K562 (cell line): ENCODE measurements around the gene CPNE6. TPM values are rescaled to one million over a fixed set of nuclear protein-coding genes. Genes with fewer than 3 reads are reported as not detected.

Source experiments
- ARHGAP35 ChIP-seq: fragments of 450-650 bp; IDR thresholded peaks from 2 replicates; pipeline ENCODE4 v1.6.1; 2018; ENCODE audit not compliant: partially characterized antibody
- ATF1 ChIP-seq, 2 experiments: fragments of 450-650 bp in 1 of 2; IDR thresholded peaks; 2 replicates each; pipeline ENCODE4 v1.6.1; 2016; ENCODE audit warnings: missing compliant biosample characterization in 1 of 2, missing genetic modification characterization in 1 of 2
- CBFB ChIP-seq: sonication (generic); formaldehyde crosslinking; IDR thresholded peaks from 2 replicates; pipeline ENCODE4 v1.4.0; 2020; ENCODE audit warnings: mild to moderate bottlenecking, missing genetic modification reagents
- FOXA3 ChIP-seq, 2 experiments: fragments of 450-650 bp in 1 of 2; sonication (generic) in 1 of 2; formaldehyde crosslinking; IDR thresholded peaks in 1 of 2; conservative IDR thresholded peaks in 1 of 2; 2 replicates each; pipeline versions ENCODE4 v1.4.0 to v1.8.0; 2020 to 2022; ENCODE audit warnings: mild to moderate bottlenecking in 2 of 2, missing genetic modification reagents in 1 of 2
- FOXK2 ChIP-seq, 2 experiments: fragments of 450-650 bp; IDR thresholded peaks in 1 of 2; conservative IDR thresholded peaks in 1 of 2; 2 replicates each; pipeline ENCODE4 v1.6.1; 2016; ENCODE audit warnings: low read depth in 2 of 2, mild to moderate bottlenecking in 1 of 2
- POU5F1 ChIP-seq: fragments of 150-350 bp; IDR thresholded peaks from 2 replicates; pipeline ENCODE4 v1.6.1; 2014; ENCODE audit warnings: borderline replicate concordance, low read length, low read depth, mild to moderate bottlenecking; ENCODE audit not compliant: partially characterized antibody
- RAD21 ChIP-seq, 2 experiments: fragments of 250-450 bp in 1 of 2; fragments of 450-650 bp in 1 of 2; sonication (Bioruptor Pico) in 1 of 2; formaldehyde crosslinking in 1 of 2; IDR thresholded peaks in 1 of 2; conservative IDR thresholded peaks in 1 of 2; 2 replicates each; pipeline versions ENCODE4 v1.4.0 to v1.8.0; 2020 to 2022; ENCODE audit warnings: mild to moderate bottlenecking in 2 of 2, moderate library complexity in 1 of 2
- SMAD4 ChIP-seq: fragments of 250-450 bp; sonication (Bioruptor Pico); conservative IDR thresholded peaks from 2 replicates; pipeline ENCODE4 v1.8.0; 2021; ENCODE audit warnings: inconsistent platforms, mild to moderate bottlenecking, moderate library complexity
- SPI1 ChIP-seq: IDR thresholded peaks from 2 replicates; pipeline ENCODE4 v1.6.1; 2011; ENCODE audit warnings: low read depth, low read length, control low read depth, borderline replicate concordance
- SRSF7 ChIP-seq: fragments of 200-400 bp; formaldehyde crosslinking; optimal IDR thresholded peaks from 2 replicates; pipeline ENCODE3; 2017; ENCODE audit warnings: mild to moderate bottlenecking, low read depth, low read length
- STAT5A ChIP-seq: IDR thresholded peaks from 2 replicates; pipeline ENCODE4 v1.6.1; 2012; ENCODE audit warnings: low read length, inconsistent platforms, borderline replicate concordance
- XRCC3 ChIP-seq: fragments of 450-650 bp; IDR thresholded peaks from 2 replicates; pipeline ENCODE4 v1.6.1; 2017; ENCODE audit warnings: mild to moderate bottlenecking, moderate library complexity
- ZBTB1 ChIP-seq: sonication (generic); formaldehyde crosslinking; IDR thresholded peaks from 2 replicates; pipeline ENCODE4 v1.8.1; 2023; ENCODE audit warnings: missing genetic modification reagents, low read depth, mild to moderate bottlenecking, borderline replicate concordance
- ZNF175 ChIP-seq: fragments of 200-800 bp; sonication (Bioruptor generic); IDR thresholded peaks from 2 replicates; pipeline ENCODE4 v1.6.1; 2016; ENCODE audit warnings: low read depth, mild to moderate bottlenecking, missing genetic modification characterization, missing compliant biosample characterization
- polyA plus RNA-seq, 8 experiments: library from polyadenylated mRNA; depleted of rRNA in 4 of 8; stranded (reverse) in 5 of 8; unstranded in 3 of 8; fragments of >200 nt; fragmentation: Nextera tagmentation in 2 of 8; fragmentation: Illumina TruSeq in 1 of 8; extraction: Ambion mirVana in 2 of 8; extraction: Trizol in 1 of 8; gene quantifications; 2 replicates each; pipeline versions ENCODE4 v1.2.1 to v1.2.3, GENCODE V29; 2011 to 2014; ENCODE audit warnings: inconsistent platforms in 1 of 8, missing spikeins in 1 of 8
- total RNA-seq, 7 experiments: library from RNA; depleted of rRNA in 6 of 7; stranded (reverse); fragments of >200 nt in 6 of 7; fragmentation: Illumina TruSeq in 2 of 7; extraction: Trizol in 2 of 7; gene quantifications; 2 replicates each; pipeline versions ENCODE4 v1.2.1 to v1.2.3, GENCODE V29; 2011 to 2021; ENCODE audit warnings: low replicate concordance in 1 of 7
- TF ChIP-seq, protein P1 (sequence below): fragments of 450-650 bp; formaldehyde crosslinking; IDR thresholded peaks from 2 replicates; pipeline ENCODE4 v1.4.0; 2022; ENCODE audit warnings: missing genetic modification characterization
- TF ChIP-seq, protein P2 (sequence below): fragments of 250-450 bp; sonication (Bioruptor Pico); IDR thresholded peaks from 2 replicates; pipeline ENCODE4 v1.9.0; 2021; ENCODE audit warnings: mild to moderate bottlenecking
- TF ChIP-seq, protein P3 (sequence below): fragments of 250-450 bp; sonication (Bioruptor Pico); IDR thresholded peaks from 2 replicates; pipeline ENCODE4 v1.5.0; 2021; ENCODE audit warnings: mild to moderate bottlenecking, borderline replicate concordance
- TF ChIP-seq, protein P4 (sequence below): sonication (generic); formaldehyde crosslinking; IDR thresholded peaks from 2 replicates; pipeline ENCODE4 v1.8.0; 2022; ENCODE audit warnings: mild to moderate bottlenecking, missing genetic modification reagents, borderline replicate concordance

Gene CPNE6
- total and polyA plus RNA-seq, 9 of the 15 experiments (the other 6 are each of a cell fraction or from before 2014, with no cell fraction given) = not detected

DNA sequence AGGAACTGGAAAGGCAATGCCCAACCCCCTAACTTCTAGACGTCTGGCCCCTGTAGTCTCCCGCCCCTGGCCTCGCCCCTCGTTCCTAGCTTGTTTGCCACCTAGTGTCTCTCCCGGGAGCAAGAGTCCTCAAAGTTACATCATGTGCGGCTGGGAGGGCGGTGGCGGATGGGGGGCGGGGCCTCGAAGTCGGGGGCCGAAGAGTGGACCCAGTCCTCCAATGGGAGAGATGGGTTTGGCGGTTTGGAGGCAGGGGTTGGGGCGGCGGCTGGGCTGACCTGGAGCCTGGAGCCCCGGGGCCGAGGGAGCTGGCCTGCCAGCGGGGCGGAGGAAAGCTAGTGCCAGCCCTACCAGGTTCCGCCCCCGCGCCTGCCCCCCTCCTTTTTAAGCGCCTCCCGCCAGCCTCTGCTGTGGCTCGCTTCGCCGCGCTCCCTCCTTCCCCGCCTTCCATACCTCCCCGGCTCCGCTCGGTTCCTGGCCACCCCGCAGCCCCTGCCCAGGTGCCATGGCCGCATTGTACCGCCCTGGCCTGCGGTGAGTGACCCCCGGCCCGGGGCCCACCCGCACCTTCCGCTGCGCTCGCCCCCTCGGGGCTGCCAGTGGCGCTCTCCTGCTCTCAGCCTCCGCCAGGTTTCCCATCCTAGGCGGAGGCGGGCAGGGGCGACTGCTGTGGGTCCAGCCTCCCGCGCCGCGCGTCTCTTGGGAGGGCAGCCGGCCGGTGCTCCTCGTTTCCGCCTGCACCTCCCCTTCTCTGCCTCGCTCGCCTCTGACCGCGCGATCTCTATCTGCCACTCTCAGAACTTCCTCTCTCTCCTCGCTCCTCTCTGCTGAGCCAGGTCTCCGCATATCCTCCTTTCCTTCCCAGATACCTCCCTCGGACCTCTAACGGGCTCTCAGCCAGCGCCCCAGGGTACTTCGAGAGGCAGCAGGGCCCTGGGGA, 22.8 kb downstream of the CPNE6 start, which contains the start of gene PCK2 (continued):
- TF ChIP-seq CBFB = no peak
- TF ChIP-seq POU5F1 = no peak
- no peak for TF ChIP-seq XRCC3
- TF ChIP-seq, protein P1, sequence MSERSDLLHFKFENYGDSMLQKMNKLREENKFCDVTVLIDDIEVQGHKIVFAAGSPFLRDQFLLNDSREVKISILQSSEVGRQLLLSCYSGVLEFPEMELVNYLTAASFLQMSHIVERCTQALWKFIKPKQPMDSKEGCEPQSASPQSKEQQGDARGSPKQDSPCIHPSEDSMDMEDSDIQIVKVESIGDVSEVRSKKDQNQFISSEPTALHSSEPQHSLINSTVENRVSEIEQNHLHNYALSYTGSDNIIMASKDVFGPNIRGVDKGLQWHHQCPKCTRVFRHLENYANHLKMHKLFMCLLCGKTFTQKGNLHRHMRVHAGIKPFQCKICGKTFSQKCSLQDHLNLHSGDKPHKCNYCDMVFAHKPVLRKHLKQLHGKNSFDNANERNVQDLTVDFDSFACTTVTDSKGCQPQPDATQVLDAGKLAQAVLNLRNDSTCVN = no peak
- no peak for TF ChIP-seq ARHGAP35
- TF ChIP-seq, protein P2, sequence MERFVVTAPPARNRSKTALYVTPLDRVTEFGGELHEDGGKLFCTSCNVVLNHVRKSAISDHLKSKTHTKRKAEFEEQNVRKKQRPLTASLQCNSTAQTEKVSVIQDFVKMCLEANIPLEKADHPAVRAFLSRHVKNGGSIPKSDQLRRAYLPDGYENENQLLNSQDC (CRISPR knock-in tag) = no peak
- peak; percentile 90 for TF ChIP-seq SPI1
- no peak for TF ChIP-seq FOXA3 (CRISPR knock-in tag; conservative IDR thresholded peaks at IDR 0.05 in 1 of 2, IDR thresholded peaks at IDR 0.05 in 1 of 2)
- no peak for TF ChIP-seq ATF1 (CRISPR knock-in tag; IDR thresholded peaks at IDR 0.05)
- TF ChIP-seq ATF1 (tag; IDR thresholded peaks at IDR 0.05) = no peak
- TF ChIP-seq, protein P3, sequence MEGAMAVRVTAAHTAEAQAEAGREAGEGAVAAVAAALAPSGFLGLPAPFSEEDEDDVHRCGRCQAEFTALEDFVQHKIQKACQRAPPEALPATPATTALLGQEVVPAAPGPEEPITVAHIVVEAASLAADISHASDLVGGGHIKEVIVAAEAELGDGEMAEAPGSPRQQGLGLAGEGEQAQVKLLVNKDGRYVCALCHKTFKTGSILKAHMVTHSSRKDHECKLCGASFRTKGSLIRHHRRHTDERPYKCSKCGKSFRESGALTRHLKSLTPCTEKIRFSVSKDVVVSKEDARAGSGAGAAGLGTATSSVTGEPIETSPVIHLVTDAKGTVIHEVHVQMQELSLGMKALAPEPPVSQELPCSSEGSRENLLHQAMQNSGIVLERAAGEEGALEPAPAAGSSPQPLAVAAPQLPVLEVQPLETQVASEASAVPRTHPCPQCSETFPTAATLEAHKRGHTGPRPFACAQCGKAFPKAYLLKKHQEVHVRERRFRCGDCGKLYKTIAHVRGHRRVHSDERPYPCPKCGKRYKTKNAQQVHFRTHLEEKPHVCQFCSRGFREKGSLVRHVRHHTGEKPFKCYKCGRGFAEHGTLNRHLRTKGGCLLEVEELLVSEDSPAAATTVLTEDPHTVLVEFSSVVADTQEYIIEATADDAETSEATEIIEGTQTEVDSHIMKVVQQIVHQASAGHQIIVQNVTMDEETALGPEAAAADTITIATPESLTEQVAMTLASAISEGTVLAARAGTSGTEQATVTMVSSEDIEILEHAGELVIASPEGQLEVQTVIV (CRISPR knock-in tag) = no peak
- TF ChIP-seq FOXK2 (conservative IDR thresholded peaks at IDR 0.05 in 1 of 2, IDR thresholded peaks at IDR 0.05 in 1 of 2; ENCODE audit: low read depth in 2 of 2) = no peak
- peak; percentile 91 for TF ChIP-seq SMAD4 (CRISPR knock-in tag)
- TF ChIP-seq STAT5A = no peak
- no peak for TF ChIP-seq RAD21 (CRISPR knock-in tag; conservative IDR thresholded peaks at IDR 0.05 in 1 of 2, IDR thresholded peaks at IDR 0.05 in 1 of 2)
- TF ChIP-seq ZNF175 (CRISPR knock-in tag) = no peak
- TF ChIP-seq SRSF7 = no peak
- TF ChIP-seq ZBTB1 (CRISPR knock-in tag) = no peak; the same call in 1 of the 2 replicates
- TF ChIP-seq, protein P4, sequence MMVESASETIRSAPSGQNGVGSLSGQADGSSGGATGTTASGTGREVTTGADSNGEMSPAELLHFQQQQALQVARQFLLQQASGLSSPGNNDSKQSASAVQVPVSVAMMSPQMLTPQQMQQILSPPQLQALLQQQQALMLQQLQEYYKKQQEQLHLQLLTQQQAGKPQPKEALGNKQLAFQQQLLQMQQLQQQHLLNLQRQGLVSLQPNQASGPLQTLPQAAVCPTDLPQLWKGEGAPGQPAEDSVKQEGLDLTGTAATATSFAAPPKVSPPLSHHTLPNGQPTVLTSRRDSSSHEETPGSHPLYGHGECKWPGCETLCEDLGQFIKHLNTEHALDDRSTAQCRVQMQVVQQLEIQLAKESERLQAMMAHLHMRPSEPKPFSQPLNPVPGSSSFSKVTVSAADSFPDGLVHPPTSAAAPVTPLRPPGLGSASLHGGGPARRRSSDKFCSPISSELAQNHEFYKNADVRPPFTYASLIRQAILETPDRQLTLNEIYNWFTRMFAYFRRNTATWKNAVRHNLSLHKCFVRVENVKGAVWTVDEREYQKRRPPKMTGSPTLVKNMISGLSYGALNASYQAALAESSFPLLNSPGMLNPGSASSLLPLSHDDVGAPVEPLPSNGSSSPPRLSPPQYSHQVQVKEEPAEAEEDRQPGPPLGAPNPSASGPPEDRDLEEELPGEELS = no peak; the same call in 1 of the 2 replicates
